HG02938 (cell line): Measurements from ENCODE around the gene GNB1.

Experiments
- ATAC-seq: cut with Tn5 transposase; IDR thresholded peaks from one replicate; pipeline ENCODE4 v1.9.1; 2021; ENCODE audit warnings: mild to moderate bottlenecking, moderate library complexity; ENCODE audit not compliant: unreplicated experiment

Gene GNB1

GRCh38 chr1:1910651-1911331 is 19.9 kb upstream of the GNB1 start:
- no peak for ATAC-seq

GRCh38 chr1:1910033-1910465 is 19.2 kb upstream of the GNB1 start:
- no peak for ATAC-seq

GRCh38 chr1:1908506-1908791 is 17.6 kb upstream of the GNB1 start:
- ATAC-seq: no peak

GRCh38 chr1:1907098-1907736 is 16.3 kb upstream of the GNB1 start:
- no peak for ATAC-seq

GRCh38 chr1:1906185-1907097 is 15.6 kb upstream of the GNB1 start:
- ATAC-seq: no peak

- ATAC-seq: no peak
Measured at GRCh38 chr1:1903224-1903623, 12.3 kb upstream of the GNB1 start.

GRCh38 chr1:1901641-1902294 is 10.9 kb upstream of the GNB1 start:
- no peak for ATAC-seq

- ATAC-seq: no peak
Measured at GRCh38 chr1:1900883-1901640, 10.2 kb upstream of the GNB1 start.

GRCh38 chr1:1899967-1900327 is 9.1 kb upstream of the GNB1 start:
- no peak for ATAC-seq

- no peak for ATAC-seq
Measured at GRCh38 chr1:1899266-1899966, 8.5 kb upstream of the GNB1 start.

GRCh38 chr1:1898246-1898933 is 7.5 kb upstream of the GNB1 start:
- no peak for ATAC-seq

GRCh38 chr1:1895456-1896336 is 4.8 kb upstream of the GNB1 start:
- ATAC-seq: no peak

GRCh38 chr1:1895060-1895418 is 4.2 kb upstream of the GNB1 start:
- ATAC-seq: no peak

GRCh38 chr1:1894354-1895059 is 3.6 kb upstream of the GNB1 start:
- no peak for ATAC-seq

GRCh38 chr1:1893997-1894353 is 3.1 kb upstream of the GNB1 start:
- no peak for ATAC-seq

- no peak for ATAC-seq
Measured at GRCh38 chr1:1893291-1893985, 2.6 kb upstream of the GNB1 start.

GRCh38 chr1:1892763-1893120 is 1.9 kb upstream of the GNB1 start:
- no peak for ATAC-seq
